CD14-positive monocyte (primary cell): ENCODE data around the gene ERGIC3. TPM values are rescaled to one million over a fixed set of nuclear protein-coding genes. Genes with fewer than 3 reads are reported as not detected.

Source experiments
- DNase-seq, 3 donors: peaks; one replicate each; pipeline ENCODE4 v3.0.0-alpha.2; 2011 to 2022
- H2AFZ ChIP-seq: 2 replicates; pipeline ENCODE4 v1.6.0; 2012; ENCODE audit warnings: mild to moderate bottlenecking, low read depth, low read length, inconsistent platforms; ENCODE audit not compliant: insufficient read depth, poor library complexity, severe bottlenecking
- H3K27ac ChIP-seq, 2 donors: 1 replicate in 1 of 2; 2 replicates in 1 of 2; pipeline ENCODE4 v1.5.1; 2012 to 2013; ENCODE audit warnings: low read length in 2 of 2, control low read depth in 1 of 2, inconsistent platforms in 1 of 2, low read depth in 1 of 2, mild to moderate bottlenecking in 1 of 2
- H3K27me3 ChIP-seq, 2 donors: one replicate each; pipeline versions ENCODE4 v1.6.0 to v1.6.1; 2011 to 2013; ENCODE audit warnings: low read length in 2 of 2; ENCODE audit not compliant: control insufficient read depth in 2 of 2, insufficient read depth in 2 of 2
- H3K36me3 ChIP-seq, 2 donors: replicated peaks in 1 of 2; 1 replicate in 1 of 2; 2 replicates in 1 of 2; pipeline versions ENCODE4 v1.5.1 to v1.6.1; 2012 to 2013; ENCODE audit warnings: low read length in 2 of 2, control low read depth in 1 of 2, inconsistent platforms in 1 of 2, mild to moderate bottlenecking in 1 of 2; ENCODE audit not compliant: insufficient read depth in 2 of 2, control insufficient read depth in 1 of 2
- H3K4me1 ChIP-seq, 2 donors: 1 replicate in 1 of 2; 2 replicates in 1 of 2; pipeline versions ENCODE4 v1.5.1 to v1.6.1; 2012 to 2013; ENCODE audit warnings: low read length in 2 of 2, control low read depth in 1 of 2, inconsistent platforms in 1 of 2, mild to moderate bottlenecking in 1 of 2, moderate library complexity in 1 of 2; ENCODE audit not compliant: insufficient read depth in 2 of 2, control insufficient read depth in 1 of 2
- H3K4me2 ChIP-seq: replicated peaks from 2 replicates; pipeline ENCODE3; 2012; ENCODE audit warnings: low read length, moderate library complexity, mild to moderate bottlenecking; ENCODE audit not compliant: poor library complexity, severe bottlenecking; ENCODE audit errors: extremely low read depth
- H3K4me3 ChIP-seq, 3 experiments: fragments of 200-600 bp in 1 of 3; sonication (generic) in 1 of 3; replicated peaks in 1 of 3; 1 replicate in 2 of 3; 2 replicates in 1 of 3; pipeline ENCODE4 v1.5.1; 2011 to 2013; ENCODE audit warnings: low read length in 3 of 3, mild to moderate bottlenecking in 3 of 3, control low read depth in 2 of 3, low read depth in 2 of 3, inconsistent platforms in 1 of 3, moderate library complexity in 1 of 3
- H3K79me2 ChIP-seq: 2 replicates; pipeline ENCODE4 v1.6.0; 2012; ENCODE audit warnings: mild to moderate bottlenecking, control low read depth, inconsistent platforms, low read length, moderate library complexity; ENCODE audit not compliant: insufficient read depth
- H3K9ac ChIP-seq: 2 replicates; pipeline ENCODE4 v1.6.0; 2017; ENCODE audit warnings: low read length, mild to moderate bottlenecking; ENCODE audit not compliant: insufficient read depth, poor library complexity, severe bottlenecking
- H3K9me3 ChIP-seq, 2 donors: replicated peaks in 1 of 2; 1 replicate in 1 of 2; 2 replicates in 1 of 2; pipeline versions ENCODE4 v1.5.1 to v1.6.1; 2012 to 2013; ENCODE audit warnings: low read length in 2 of 2, control low read depth in 1 of 2; ENCODE audit not compliant: control insufficient read depth in 1 of 2, insufficient read depth in 1 of 2
- H4K20me1 ChIP-seq: 2 replicates; pipeline ENCODE4 v1.6.0; 2012; ENCODE audit warnings: mild to moderate bottlenecking, low read length, control low read depth, moderate library complexity; ENCODE audit not compliant: insufficient read depth
- H3K27ac Mint-ChIP-seq, 7 donors: one replicate each; pipeline ENCODE4 v1.8.0; 2020; ENCODE audit warnings: mild to moderate bottlenecking in 7 of 7, mixed read lengths in 7 of 7, moderate library complexity in 6 of 7, inconsistent platforms in 2 of 7
- H3K27me3 Mint-ChIP-seq, 3 donors: one replicate each; pipeline ENCODE4 v1.8.0; 2021 to 2022; ENCODE audit warnings: low read depth in 3 of 3, mild to moderate bottlenecking in 3 of 3, mixed read lengths in 3 of 3, moderate library complexity in 3 of 3, inconsistent platforms in 1 of 3
- H3K36me3 Mint-ChIP-seq, 2 donors: one replicate each; pipeline ENCODE4 v1.8.0; 2020; ENCODE audit warnings: mixed read lengths in 2 of 2, inconsistent platforms in 1 of 2, mild to moderate bottlenecking in 1 of 2
- H3K4me1 Mint-ChIP-seq: one replicate; pipeline ENCODE4 v1.8.0; 2020; ENCODE audit warnings: mild to moderate bottlenecking, mixed read lengths
- H3K4me3 Mint-ChIP-seq, 2 donors: one replicate each; pipeline ENCODE4 v1.8.0; 2020; ENCODE audit warnings: mild to moderate bottlenecking in 2 of 2, mixed read lengths in 2 of 2, moderate library complexity in 1 of 2
- H3K9me3 Mint-ChIP-seq, 7 donors: one replicate each; pipeline ENCODE4 v1.8.0; 2020 to 2022; ENCODE audit warnings: mixed read lengths in 7 of 7, mild to moderate bottlenecking in 6 of 7, moderate library complexity in 6 of 7, inconsistent platforms in 2 of 7
- WGBS: methylation state at CpG from one replicate; pipeline ENCODE4 v1.1.5; 2013; ENCODE audit warnings: missing lambda C conversion rate; ENCODE audit not compliant: insufficient coverage; 5-methylcytosine and 5-hydroxymethylcytosine counted together
- intact Hi-C, 2 donors: fragments of 100-400 bp; cut with micrococcal nuclease; formaldehyde crosslinking; loops; one replicate each; pipeline versions ENCODE4 v1.15.0 to v1.15.1; 2023
- polyA plus RNA-seq, 3 donors: library from polyadenylated mRNA; depleted of rRNA in 1 of 3; unstranded in 2 of 3; stranded (reverse) in 1 of 3; fragments of 300-500 nt in 2 of 3; fragments of >200 nt in 1 of 3; fragmentation: Illumina TruSeq in 2 of 3; gene quantifications; 1 replicate in 2 of 3; 2 replicates in 1 of 3; pipeline ENCODE4 v1.2.3, GENCODE V29; 2012 to 2021
- TF ChIP-seq, protein P1 (sequence below): fragments of 200-600 bp; IDR thresholded peaks from one replicate; pipeline ENCODE4 v1.8.0; 2022; ENCODE audit warnings: antibody characterized with exemption, mild to moderate bottlenecking

The ERGIC3 gene
- polyA plus RNA-seq, 3 donors, result 128 to 371 (median 130) TPM

DNA sequence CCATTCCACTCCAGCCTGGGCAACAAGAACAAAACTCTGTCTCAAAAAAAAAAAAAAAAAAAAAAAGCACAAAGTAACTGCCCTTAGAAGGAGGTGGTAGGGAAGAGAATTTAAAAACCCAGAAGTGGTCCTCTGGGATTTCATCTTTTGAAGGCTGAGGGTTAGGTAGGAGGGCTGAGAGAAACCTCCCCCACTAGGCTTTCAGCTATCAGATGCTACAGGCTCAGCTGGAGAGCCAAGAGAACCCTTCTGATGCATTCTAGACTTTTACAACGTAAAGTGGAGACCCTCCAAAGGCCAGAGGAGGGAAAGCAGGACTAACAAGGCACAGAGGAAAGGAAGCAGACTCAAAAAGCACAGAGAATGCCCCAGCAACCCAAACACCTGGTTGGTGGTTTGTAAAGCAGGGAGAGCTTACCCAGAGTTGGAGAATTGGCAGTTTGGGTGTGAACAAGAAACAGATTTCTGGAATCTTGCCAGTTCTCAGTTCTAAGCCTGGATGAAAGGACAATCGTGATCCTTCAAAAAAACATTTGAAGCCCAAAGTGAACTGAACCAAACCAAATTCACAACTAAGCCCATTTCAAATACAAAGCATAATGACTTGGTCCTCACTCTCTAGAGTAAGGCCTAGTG is 50.6 kb downstream of the ERGIC3 start:
- no peaks in the 10 kb centered on the region for H3K36me3 ChIP-seq
- no peak overlapping the region for H2AFZ ChIP-seq
- no peaks in the 10 kb centered on the region for H3K4me1 ChIP-seq
- H3K36me3 Mint-ChIP-seq, result no peaks in the 10 kb centered on the region
- TF ChIP-seq, protein P1, sequence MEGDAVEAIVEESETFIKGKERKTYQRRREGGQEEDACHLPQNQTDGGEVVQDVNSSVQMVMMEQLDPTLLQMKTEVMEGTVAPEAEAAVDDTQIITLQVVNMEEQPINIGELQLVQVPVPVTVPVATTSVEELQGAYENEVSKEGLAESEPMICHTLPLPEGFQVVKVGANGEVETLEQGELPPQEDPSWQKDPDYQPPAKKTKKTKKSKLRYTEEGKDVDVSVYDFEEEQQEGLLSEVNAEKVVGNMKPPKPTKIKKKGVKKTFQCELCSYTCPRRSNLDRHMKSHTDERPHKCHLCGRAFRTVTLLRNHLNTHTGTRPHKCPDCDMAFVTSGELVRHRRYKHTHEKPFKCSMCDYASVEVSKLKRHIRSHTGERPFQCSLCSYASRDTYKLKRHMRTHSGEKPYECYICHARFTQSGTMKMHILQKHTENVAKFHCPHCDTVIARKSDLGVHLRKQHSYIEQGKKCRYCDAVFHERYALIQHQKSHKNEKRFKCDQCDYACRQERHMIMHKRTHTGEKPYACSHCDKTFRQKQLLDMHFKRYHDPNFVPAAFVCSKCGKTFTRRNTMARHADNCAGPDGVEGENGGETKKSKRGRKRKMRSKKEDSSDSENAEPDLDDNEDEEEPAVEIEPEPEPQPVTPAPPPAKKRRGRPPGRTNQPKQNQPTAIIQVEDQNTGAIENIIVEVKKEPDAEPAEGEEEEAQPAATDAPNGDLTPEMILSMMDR, result no peak
- no peaks in the 10 kb centered on the region for H3K9me3 Mint-ChIP-seq
- DNase-seq, result no peak
- peaks cover 4 to 7% (median 5%) of the 10 kb centered on the region in 3 donors for H3K27me3 Mint-ChIP-seq
- H3K9me3 ChIP-seq, result no peaks in the 10 kb centered on the region
- H3K27me3 ChIP-seq, result no peaks in the 10 kb centered on the region
- WGBS, result no CpG with 5 or more reads among the region's 2 CpGs
- H3K4me3 ChIP-seq, result no peak overlapping the region
- no peaks in the 10 kb centered on the region for H3K79me2 ChIP-seq
- no peak overlapping the region for H3K27ac ChIP-seq
- intact Hi-C loops, result no loop called here
- H4K20me1 ChIP-seq, result no peaks in the 10 kb centered on the region
- no peak overlapping the region for H3K9ac ChIP-seq
- H3K27ac Mint-ChIP-seq, result no peak overlapping the region
- peaks cover 3% of the 10 kb centered on the region for H3K4me1 Mint-ChIP-seq
- H3K4me2 ChIP-seq, result no peak overlapping the region
- no peak overlapping the region for H3K4me3 Mint-ChIP-seq

DNA sequence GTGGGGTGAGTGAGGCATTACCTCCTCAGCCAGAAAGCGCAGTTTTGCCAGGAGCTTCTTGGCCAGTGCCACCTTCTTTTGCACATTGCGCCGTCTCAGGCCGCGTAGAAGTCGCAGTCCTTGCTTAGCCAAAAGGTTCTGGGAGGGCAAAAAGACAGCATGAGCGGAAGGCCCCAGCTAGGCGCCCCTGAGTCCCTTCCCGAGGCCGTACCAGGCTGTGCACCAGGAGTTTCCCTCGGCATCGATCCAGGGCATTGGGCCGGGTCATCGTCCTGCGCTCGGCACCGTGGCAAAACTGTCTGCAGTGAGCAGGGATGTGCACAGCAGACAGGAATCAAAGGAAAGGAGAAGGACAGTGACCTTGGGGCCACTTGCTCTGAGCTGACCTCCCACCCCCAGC is 53.6 kb downstream of the ERGIC3 start:
- Mint-ChIP-seq H3K27ac (no peak overlapping the region), H3K9me3 (peaks cover 0 to 3% (median 0%) of the 10 kb centered on the region in 7 donors), H3K4me3 (no peak overlapping the region), H3K36me3 (no peaks in the 10 kb centered on the region), H3K4me1 (no peaks in the 10 kb centered on the region), H3K27me3 (peaks cover 26 to 31% (median 29%) of the 10 kb centered on the region in 3 donors)
- no peak for DNase-seq
- no peaks in the 10 kb centered on the region for H3K36me3 ChIP-seq
- no peak overlapping the region for H2AFZ ChIP-seq
- H3K4me3 ChIP-seq, result no peak overlapping the region
- WGBS, result 95% methylated on average over 17 of the region's 17 CpGs
- H4K20me1 ChIP-seq, result no peaks in the 10 kb centered on the region
- H3K27ac ChIP-seq, result no peak overlapping the region
- H3K79me2 ChIP-seq, result no peaks in the 10 kb centered on the region
- no peak overlapping the region for H3K9ac ChIP-seq
- TF ChIP-seq, protein P1, result no peak
- no peak overlapping the region for H3K4me2 ChIP-seq
- no peaks in the 10 kb centered on the region for H3K9me3 ChIP-seq
- intact Hi-C loops, result no loop called here
- peaks cover 0 to under 1% of the 10 kb centered on the region in 2 donors for H3K4me1 ChIP-seq
- peaks cover 0 to 13% of the 10 kb centered on the region in 2 donors for H3K27me3 ChIP-seq
